GM08714 (cell line): Measurements from ENCODE around the gene PHACTR1.

Experiments used
- H3K4me3 ChIP-seq: fragments of 200-500 bp; sonication (Bioruptor generic); 2 replicates; pipeline ENCODE4 v1.5.1; 2014; ENCODE audit warnings: mild to moderate bottlenecking, low read length, inconsistent platforms
- ZNF274 ChIP-seq: IDR thresholded peaks from 2 replicates; pipeline ENCODE4 v1.6.1; 2012; ENCODE audit warnings: mild to moderate bottlenecking, low read depth, low read length

The PHACTR1 gene

DNA sequence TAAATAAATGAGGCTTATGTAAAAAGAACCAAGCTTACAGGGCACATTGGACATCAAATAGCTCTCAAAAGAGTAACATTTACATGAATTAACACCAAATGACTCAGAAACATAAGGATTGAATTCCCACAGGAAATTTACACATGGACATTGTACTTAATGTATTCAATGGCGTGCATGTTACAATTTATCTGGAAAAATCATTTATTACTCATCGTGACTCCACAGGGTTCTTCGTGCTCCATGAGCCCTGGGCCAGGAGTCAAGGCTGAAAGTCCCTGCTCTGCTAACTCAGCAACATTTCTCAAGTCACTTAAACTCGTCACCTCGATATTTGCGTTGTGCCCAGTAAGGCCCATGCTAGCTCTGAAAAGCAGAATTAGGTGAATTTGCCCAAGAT, 158.5 kb downstream of the PHACTR1 start:
- no peak overlapping the region for H3K4me3 ChIP-seq
- TF ChIP-seq ZNF274, result no peak

DNA sequence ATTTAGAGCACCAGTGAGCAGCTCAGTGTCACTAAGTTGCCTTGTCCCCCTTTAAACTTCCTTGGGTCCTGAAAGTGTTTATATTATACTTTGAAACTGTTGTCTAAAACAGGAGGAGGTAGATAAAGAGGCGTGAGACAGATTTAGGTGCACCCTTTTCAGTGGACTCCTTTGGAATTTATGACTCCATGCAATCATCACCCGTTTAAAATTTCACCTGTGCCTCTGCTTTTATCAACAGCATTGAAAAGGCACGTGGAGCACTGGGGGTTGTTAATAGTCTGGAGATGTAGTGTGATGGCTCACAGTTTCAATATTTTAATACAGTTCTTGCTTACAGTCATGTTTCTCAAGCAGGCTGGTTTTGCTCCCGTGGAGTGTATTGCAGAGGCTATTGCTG, 162.2 kb downstream of the PHACTR1 start:
- no peak overlapping the region for H3K4me3 ChIP-seq
- TF ChIP-seq ZNF274, result no peak

DNA sequence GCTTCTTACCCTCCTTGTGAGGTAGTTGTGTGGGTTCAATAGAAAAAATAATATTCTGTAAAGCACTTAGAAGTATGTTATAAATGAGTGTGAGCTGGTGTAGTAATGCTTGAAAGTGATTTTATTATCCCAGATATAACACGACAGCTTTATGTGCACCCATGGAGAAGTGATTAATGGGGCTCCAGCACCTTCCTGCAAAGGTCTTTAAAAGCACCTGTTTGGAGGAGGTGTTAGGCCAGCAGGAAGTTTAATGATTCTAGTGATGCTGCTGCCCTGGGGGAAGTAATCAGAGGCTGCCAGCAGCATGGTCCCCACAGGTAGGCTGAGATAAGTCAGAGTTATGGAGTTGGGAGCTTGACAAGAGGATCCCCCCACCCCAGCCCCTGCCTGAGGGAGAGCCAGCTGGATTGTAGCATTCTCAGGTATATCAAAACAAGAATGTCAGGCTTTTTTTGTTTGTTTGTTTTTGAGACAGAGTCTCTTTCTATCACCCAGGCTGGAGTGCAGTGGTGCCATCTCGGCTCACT, 166.3 kb downstream of the PHACTR1 start:
- H3K4me3 ChIP-seq, result no peak overlapping the region
- no peak for TF ChIP-seq ZNF274

DNA sequence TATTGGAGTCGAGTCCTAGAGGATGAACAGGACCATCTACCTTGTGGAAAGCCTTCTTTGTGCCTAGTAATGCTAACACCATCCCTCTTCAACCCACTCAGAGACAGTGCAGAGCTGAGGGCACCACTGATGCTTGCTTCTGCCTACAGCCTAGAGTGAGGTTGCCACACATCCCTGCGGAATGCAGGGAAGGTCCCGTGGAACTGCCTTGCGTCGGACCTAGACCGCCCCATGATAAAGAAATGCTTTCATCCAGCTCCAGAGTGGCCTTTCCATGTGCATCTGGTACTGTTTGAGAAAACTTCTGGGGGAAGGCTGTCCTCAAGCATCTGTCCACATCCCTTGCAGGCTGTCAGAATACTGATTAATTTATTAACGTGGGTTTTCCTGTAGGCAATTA, 168.4 kb downstream of the PHACTR1 start:
- no peak for TF ChIP-seq ZNF274
- H3K4me3 ChIP-seq, result no peak overlapping the region

DNA sequence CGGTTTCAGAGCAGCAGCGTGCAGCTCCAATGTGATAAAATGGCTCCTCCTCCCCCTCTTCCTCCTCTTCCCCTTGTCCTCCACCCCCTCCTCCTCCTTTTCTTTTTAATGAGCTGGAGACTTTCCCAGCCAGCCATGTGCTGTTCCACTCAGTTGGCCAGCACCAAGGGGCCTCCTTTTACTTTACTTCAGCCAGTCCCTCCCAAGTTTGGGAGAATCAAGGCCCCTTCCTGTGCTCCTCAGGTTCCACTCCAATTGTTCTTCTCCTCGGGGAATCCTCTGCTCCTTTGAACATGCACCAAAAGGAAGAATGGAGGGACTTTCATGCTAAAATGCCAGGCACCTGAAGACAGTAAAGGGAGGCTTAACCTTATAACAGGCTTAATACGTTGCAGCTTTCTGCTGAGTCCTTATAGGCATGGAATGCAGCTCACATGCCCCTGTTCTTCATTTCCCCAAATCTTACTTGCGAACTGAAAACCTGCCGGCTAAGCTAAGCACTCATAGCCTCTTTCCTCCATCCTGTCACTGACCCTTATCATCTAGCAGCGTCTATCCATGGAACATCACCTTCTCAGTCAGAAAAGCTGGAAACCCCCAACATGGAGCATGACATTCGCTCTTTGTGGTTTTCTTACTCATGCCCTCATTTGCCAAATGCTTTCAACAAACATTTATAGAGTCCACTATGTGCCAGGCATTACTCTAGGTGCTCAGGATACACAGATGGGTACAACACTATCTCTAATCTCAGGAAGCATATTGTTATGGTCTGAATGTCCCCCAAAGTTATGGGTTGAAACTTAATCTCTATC, 170.6 kb downstream of the PHACTR1 start:
- no peak overlapping the region for H3K4me3 ChIP-seq

DNA sequence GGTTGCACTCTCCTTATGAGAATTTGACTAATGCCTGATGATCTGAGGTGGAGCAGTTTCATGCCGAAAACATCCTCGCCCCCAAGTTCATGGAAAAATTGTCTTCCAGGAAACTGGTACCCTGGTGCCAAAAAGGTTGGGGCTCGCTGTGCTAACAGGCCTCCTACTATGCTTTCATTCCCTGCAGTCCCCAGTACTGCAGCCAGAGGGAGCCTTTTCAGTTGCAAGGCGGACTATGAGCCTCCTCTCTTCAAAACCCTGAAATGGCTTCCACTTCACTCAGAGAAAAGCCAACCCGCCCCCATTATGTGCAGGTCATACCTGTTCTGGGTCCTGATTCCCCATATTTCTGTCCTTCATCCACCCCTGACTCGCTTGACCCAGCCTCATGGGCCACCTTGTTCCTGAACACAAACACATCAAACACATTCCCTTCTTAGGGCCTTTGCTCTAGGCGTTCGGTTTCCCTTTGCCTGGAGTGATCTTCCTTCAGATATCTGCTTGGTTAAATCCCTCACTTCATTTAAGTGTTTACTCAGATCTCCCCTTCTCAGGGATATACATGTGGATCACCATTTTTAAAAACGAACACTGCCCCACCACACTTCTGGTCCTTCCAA, 173.7 kb downstream of the PHACTR1 start:
- H3K4me3 ChIP-seq, result no peak overlapping the region
- no peak for TF ChIP-seq ZNF274

More for the DNA sequence above, 170.6 kb downstream of the PHACTR1 start:
- TF ChIP-seq ZNF274, result no peak

DNA sequence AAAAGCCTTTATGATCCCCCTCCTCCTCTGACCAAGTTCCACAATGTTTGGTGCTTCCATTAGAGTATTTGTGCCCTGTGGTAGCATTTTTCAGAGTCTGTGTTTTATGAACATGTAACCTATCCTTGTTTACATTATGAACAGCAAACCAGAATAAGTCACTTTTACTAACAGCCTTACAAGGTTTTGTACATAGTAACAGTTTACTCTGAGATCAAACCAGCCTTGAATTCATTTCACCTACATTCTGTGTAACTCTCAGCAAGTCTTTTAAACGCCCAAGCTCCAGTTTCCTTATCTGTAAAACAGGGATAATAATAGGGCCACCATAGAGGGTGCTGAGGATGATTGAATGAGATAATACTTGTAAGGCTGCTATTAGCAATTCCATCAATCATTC, 175.0 kb downstream of the PHACTR1 start:
- TF ChIP-seq ZNF274, result no peak
- H3K4me3 ChIP-seq, result no peak overlapping the region

DNA sequence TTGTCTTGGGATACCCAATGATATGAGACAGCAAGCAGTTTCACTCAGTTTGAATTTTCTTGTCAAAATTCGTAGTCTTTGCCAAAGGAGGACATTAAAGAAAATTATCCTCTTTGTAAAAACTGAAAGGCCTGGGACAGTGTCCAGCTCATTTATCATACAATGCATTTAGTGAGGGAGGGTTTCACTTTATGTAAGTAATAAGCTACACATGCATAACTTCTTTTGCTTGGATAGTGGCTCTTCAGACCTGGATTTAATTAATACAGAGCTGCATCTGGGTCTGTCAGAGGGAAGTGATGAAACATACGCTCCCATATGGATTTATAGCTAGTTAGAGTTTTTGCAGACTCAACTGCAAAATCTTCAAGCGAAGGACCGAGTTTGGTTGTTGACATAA, 175.6 kb downstream of the PHACTR1 start:
- no peak for TF ChIP-seq ZNF274
- no peak overlapping the region for H3K4me3 ChIP-seq

DNA sequence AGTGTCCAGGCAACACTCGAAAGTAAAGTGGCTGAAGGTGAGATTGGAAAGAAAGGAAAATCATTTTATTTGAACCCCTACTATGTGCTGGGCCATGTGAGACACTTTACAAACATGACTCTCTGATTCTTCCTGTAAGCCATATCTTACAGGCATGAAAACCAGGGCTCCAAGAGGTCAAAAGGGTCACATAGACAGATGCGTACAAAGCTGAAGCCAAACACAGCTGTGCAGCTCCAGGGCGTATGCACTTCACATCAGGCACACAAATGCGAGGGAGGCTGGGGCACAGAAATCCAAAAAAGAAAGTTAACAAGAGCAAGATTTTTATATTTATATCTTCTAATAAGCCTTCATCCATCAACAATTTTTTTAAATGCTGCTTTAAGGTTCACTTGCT, 176.5 kb downstream of the PHACTR1 start:
- no peak for TF ChIP-seq ZNF274
- H3K4me3 ChIP-seq, result no peak overlapping the region

DNA sequence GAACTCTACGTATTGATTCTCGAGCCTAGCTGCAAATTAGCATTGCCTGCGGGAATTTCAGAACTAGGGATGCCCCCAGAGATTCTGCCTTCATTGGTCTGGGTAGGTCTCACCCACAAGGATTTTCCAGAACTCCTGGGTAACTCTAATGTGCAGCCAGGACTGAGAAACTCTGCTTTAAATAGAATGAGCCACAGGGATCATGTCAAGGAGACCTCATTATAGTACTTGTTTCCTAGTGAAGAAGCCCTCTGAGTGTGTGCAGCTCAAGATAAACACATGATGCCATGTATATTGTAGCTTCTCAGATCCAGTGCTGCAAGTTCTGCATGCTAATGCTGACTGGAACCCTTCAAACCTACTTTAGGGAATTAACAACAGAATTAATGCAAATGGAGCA, 179.2 kb downstream of the PHACTR1 start:
- H3K4me3 ChIP-seq, result no peak overlapping the region
- no peak for TF ChIP-seq ZNF274

DNA sequence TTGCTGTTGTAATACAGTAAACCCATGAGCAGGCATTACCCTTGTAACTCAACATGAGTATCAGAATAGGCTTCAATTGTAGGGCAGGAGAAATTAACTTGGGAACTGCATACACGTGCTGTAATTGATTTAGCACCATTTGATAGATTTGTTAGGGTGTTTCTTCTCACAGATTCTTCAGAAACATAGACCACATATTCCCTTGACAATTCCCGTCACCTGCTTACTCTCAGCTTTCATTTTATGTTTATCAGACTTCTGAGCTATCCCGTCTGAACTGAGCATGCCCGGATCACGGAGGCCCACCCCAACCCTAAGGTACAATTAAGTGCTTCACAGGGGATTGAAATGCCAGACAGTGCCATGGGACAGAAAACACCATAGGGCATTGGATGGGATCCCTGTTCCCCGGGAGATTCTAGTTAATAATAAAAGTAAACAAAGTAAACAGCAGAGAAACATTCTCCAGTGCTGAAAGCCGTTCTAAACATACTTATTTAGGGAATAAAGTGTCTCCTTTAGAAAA, 179.7 kb downstream of the PHACTR1 start:
- no peak for TF ChIP-seq ZNF274
- no peak overlapping the region for H3K4me3 ChIP-seq

DNA sequence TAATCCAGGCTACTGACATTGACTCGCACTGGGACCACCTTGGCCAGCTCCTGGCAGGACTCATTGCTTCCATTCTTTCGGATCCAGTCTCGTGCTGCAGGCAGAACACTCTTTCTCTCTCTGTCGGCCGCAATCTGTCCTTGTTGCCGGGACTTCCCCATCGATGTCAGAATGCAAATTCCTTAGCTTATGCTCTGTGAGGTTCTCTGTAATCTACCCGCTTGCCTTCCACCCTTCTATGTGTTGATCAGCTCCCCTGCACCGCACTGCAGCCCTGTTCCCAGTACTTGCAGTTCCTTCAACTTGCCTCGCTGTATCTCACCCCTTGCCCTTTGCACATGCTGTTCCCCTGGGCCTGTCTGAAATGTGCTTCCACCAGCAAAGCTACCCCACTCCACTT, 182.0 kb downstream of the PHACTR1 start:
- no peak overlapping the region for H3K4me3 ChIP-seq
- no peak for TF ChIP-seq ZNF274

DNA sequence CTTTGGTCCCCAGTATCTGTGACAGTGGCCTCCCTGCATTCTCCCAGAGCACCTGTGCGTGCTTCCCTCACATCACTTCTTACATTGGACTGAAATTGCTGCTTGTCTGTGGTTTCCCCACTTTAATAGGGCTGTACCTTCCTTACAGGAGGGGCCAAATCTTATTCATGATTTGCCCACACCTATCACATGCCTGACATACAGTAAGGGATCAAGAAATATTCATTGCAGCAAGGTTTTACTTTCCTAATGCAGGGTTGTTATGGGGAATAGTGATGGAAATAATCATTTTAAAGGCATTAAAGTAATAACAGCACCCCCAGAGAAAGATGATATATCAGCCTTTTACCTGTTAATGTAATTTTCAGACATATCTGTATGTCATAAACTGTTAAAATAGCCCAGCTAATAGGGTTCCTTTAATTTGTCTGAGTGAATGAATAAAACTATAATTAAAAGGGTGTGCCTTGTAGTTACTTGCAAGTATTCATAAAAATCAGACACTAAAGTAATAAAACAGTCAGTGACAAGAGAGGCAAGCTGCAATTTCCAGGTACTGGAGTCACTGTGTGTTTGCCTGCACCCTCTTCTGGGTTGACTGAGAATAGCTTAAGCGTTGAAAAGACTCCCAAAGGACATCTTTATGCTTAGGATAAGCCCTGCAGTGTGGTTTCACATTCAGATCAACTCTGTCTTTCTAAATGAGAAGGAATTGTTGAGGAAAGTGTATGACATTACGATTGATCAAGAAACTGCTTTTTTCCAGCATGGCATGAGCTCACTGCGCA, 182.7 kb downstream of the PHACTR1 start:
- no peak for TF ChIP-seq ZNF274
- no peak overlapping the region for H3K4me3 ChIP-seq

DNA sequence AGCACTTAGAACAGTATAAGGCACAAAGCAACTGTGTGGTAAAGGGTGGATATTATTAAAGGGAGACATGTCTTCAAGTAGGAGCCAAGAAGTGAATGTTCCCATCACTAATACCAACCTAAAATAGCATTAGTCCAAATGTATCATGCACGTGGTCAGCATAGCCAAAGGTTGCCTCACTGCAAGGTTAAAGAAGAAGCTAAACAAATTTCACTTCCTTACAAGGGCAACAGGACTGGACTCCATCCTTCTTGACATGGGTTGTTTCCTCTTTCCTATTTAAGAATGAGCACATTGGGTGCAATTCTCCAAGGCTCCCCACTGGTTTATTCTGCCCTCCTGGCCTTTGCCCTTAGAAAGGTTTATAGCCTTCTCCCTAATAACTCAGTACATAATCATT, 186.7 kb downstream of the PHACTR1 start:
- H3K4me3 ChIP-seq, result no peak overlapping the region
- TF ChIP-seq ZNF274, result no peak
